K562 (cell line): Measurements from ENCODE around the gene PGAM2. TPM values are rescaled to one million over a fixed set of nuclear protein-coding genes. Genes with fewer than 3 reads are reported as not detected.

Experiments
- ATAC-seq: fragments of 200-7000 bp; cut with Tn5 transposase; 3 replicates; pipeline ENCODE4 v1.9.1; 2020; ENCODE audit warnings: moderate library complexity
- BruUV-seq: library from RNA; stranded (reverse); fragments of 400-500 nt; replicated peaks from 2 replicates; lab custom pipeline; 2021; lab: Mats Ljungman, UMichigan
- CTCF ChIA-PET: fragments of 300-600 bp; formaldehyde crosslinking; extraction: SDS; loops from one replicate; lab custom pipeline; 2021; ENCODE audit warnings: low intra/inter-chr PET ratio; lab: Yijun Ruan, JAX
- POLR2A ChIA-PET: fragments of 300-600, 350-650 bp; sonication (Branson Sonifier 250); formaldehyde crosslinking; extraction: SDS; loops from one replicate; lab custom pipeline; 2021; ENCODE audit warnings: antibody characterized with exemption, inconsistent platforms; lab: Yijun Ruan, JAX
- DNase-seq, 4 experiments: peaks; one replicate each; pipeline versions ENCODE4 v3.0.0 to v3.0.0-alpha.2; 2011 to 2018; ENCODE audit warnings: low spot score in 3 of 4, mixed read lengths in 3 of 4; ENCODE audit errors: extremely low read depth in 1 of 4
- FAIRE-seq: peaks from 2 replicates; lab custom pipeline; 2011; peaks lifted over from hg19 to GRCh38; lab: Jason Lieb, UNC
- H2AFZ ChIP-seq: 2 replicates; pipeline ENCODE4 v1.6.0; 2011; ENCODE audit warnings: low read depth, low read length, control low read depth, inconsistent platforms
- H3K27ac ChIP-seq: fragments of 200-600 bp; 3 replicates; pipeline ENCODE4 v1.8.0; 2011; ENCODE audit warnings: low read depth, mild to moderate bottlenecking, control low read depth, inconsistent platforms, low read length, moderate library complexity, mixed read lengths; ENCODE audit errors: extremely low read depth
- H3K27me3 ChIP-seq, 2 experiments: fragments of 300-600 bp in 1 of 2; 2 replicates in 1 of 2; 3 replicates in 1 of 2; pipeline versions ENCODE4 v1.6.0 to v1.8.0; 2011; ENCODE audit warnings: inconsistent platforms in 2 of 2, low read length in 2 of 2, mild to moderate bottlenecking in 1 of 2, mixed read lengths in 1 of 2, moderate library complexity in 1 of 2; ENCODE audit not compliant: control insufficient read depth in 2 of 2, insufficient read depth in 2 of 2
- H3K36me3 ChIP-seq: fragments of 300-600 bp; 3 replicates; pipeline ENCODE4 v1.8.0; 2011; ENCODE audit warnings: mild to moderate bottlenecking, low read length, inconsistent platforms; ENCODE audit not compliant: control insufficient read depth, insufficient read depth
- H3K4me1 ChIP-seq, 2 experiments: fragments of 200-600 bp in 1 of 2; replicated peaks in 1 of 2; 2 replicates in 1 of 2; 3 replicates in 1 of 2; pipeline versions ENCODE4 v1.5.1 to v1.8.0; 2011; ENCODE audit warnings: inconsistent platforms in 2 of 2, low read length in 2 of 2, mild to moderate bottlenecking in 1 of 2, mixed read lengths in 1 of 2, moderate library complexity in 1 of 2; ENCODE audit not compliant: control insufficient read depth in 2 of 2, insufficient read depth in 2 of 2
- H3K4me2 ChIP-seq: 2 replicates; pipeline ENCODE4 v1.6.1; 2011; ENCODE audit warnings: low read length, control low read depth, inconsistent platforms, mixed read lengths; ENCODE audit not compliant: insufficient read depth
- H3K4me3 ChIP-seq: fragments of 200-600 bp; sonication (generic), shearing (Covaris generic); 2 replicates; pipeline ENCODE4 v1.5.1; 2016; ENCODE audit warnings: control low read depth, inconsistent platforms
- H3K79me2 ChIP-seq: fragments of 200-600 bp; 3 replicates; pipeline ENCODE4 v1.8.0; 2011; ENCODE audit warnings: low read length, inconsistent platforms; ENCODE audit not compliant: control insufficient read depth, insufficient read depth
- H3K9ac ChIP-seq, 2 experiments: 2 replicates each; pipeline versions ENCODE4 v1.6.0 to v1.6.1; 2011; ENCODE audit warnings: low read depth in 2 of 2, low read length in 2 of 2, control low read depth in 1 of 2, inconsistent platforms in 1 of 2, mild to moderate bottlenecking in 1 of 2, mixed read lengths in 1 of 2; ENCODE audit not compliant: insufficient read depth in 1 of 2
- H3K9me1 ChIP-seq: one replicate; pipeline ENCODE4 v1.6.0; 2011; ENCODE audit warnings: inconsistent platforms, mild to moderate bottlenecking, low read length, moderate library complexity; ENCODE audit not compliant: control insufficient read depth, insufficient read depth
- H3K9me3 ChIP-seq: replicated peaks from 2 replicates; pipeline ENCODE4 v1.5.1; 2011; ENCODE audit warnings: low read depth, low read length, inconsistent platforms; ENCODE audit not compliant: control insufficient read depth, insufficient read depth
- H4K20me1 ChIP-seq: replicated peaks from 2 replicates; pipeline ENCODE4 v1.6.1; 2011; ENCODE audit warnings: low read length, inconsistent platforms, mixed read lengths; ENCODE audit not compliant: control insufficient read depth, insufficient read depth
- GABPB1 ChIP-seq: sonication (generic); formaldehyde crosslinking; IDR thresholded peaks from 2 replicates; pipeline ENCODE4 v1.8.0; 2022; ENCODE audit warnings: mild to moderate bottlenecking, missing genetic modification reagents
- TARDBP ChIP-seq: fragments of 450-650 bp; IDR thresholded peaks from 2 replicates; pipeline ENCODE4 v1.6.1; 2016
- ZNF766 ChIP-seq: fragments of 200-800 bp; sonication (Bioruptor generic); conservative IDR thresholded peaks from 2 replicates; pipeline ENCODE4 v1.6.1; 2016; ENCODE audit warnings: missing genetic modification characterization, missing compliant biosample characterization
- ZNF830 ChIP-seq: fragments of 250-450 bp; sonication (Bioruptor Pico); IDR thresholded peaks from 2 replicates; pipeline ENCODE4 v1.5.0; 2021; ENCODE audit warnings: mild to moderate bottlenecking
- WGBS: fragments of 100-300 bp; shearing (Covaris generic); methylation state at CpG from one replicate; pipeline ENCODE4 v1.1.6; 2016; ENCODE audit warnings: low coverage, mixed read lengths; ENCODE audit not compliant: insufficient coverage; ENCODE audit errors: missing lambda C conversion rate; 5-methylcytosine and 5-hydroxymethylcytosine counted together
- in situ Hi-C: fragments of 300-500 bp; cut with MboI; formaldehyde crosslinking; loops from 4 replicates; pipeline ENCODE4 v1.15.0; 2018; ENCODE audit warnings: inconsistent platforms, mixed read lengths
- intact Hi-C: fragments of 100-400 bp; cut with micrococcal nuclease; formaldehyde crosslinking; loops from 2 replicates; pipeline ENCODE4 v1.14.2; 2022
- polyA plus RNA-seq, 8 experiments: library from polyadenylated mRNA; depleted of rRNA in 4 of 8; stranded (reverse) in 5 of 8; unstranded in 3 of 8; fragments of >200 nt; fragmentation: Nextera tagmentation in 2 of 8; fragmentation: Illumina TruSeq in 1 of 8; extraction: Ambion mirVana in 2 of 8; extraction: Trizol in 1 of 8; gene quantifications; 2 replicates each; pipeline versions ENCODE4 v1.2.1 to v1.2.3, GENCODE V29; 2011 to 2014; ENCODE audit warnings: inconsistent platforms in 1 of 8, missing spikeins in 1 of 8
- total RNA-seq, 7 experiments: library from RNA; depleted of rRNA in 6 of 7; stranded (reverse); fragments of >200 nt in 6 of 7; fragmentation: Illumina TruSeq in 2 of 7; extraction: Trizol in 2 of 7; gene quantifications; 2 replicates each; pipeline versions ENCODE4 v1.2.1 to v1.2.3, GENCODE V29; 2011 to 2021; ENCODE audit warnings: low replicate concordance in 1 of 7
- TF ChIP-seq, protein P1 (sequence below): fragments of 450-650 bp; formaldehyde crosslinking; IDR thresholded peaks from 2 replicates; pipeline ENCODE4 v1.4.0; 2020; ENCODE audit warnings: mild to moderate bottlenecking, moderate library complexity
- TF ChIP-seq, protein P2 (sequence below): fragments of 450-650 bp; formaldehyde crosslinking; IDR thresholded peaks from 2 replicates; pipeline ENCODE4 v1.4.0; 2020; ENCODE audit warnings: mild to moderate bottlenecking, moderate library complexity
- TF ChIP-seq, protein P3 (sequence below): sonication (generic); formaldehyde crosslinking; IDR thresholded peaks from 2 replicates; pipeline ENCODE4 v1.8.0; 2022; ENCODE audit warnings: mild to moderate bottlenecking, missing genetic modification reagents

The PGAM2 gene
- total and polyA plus RNA-seq, 9 of the 15 experiments (the other 6 are each of a cell fraction or from before 2014, with no cell fraction given): not detected

DNA sequence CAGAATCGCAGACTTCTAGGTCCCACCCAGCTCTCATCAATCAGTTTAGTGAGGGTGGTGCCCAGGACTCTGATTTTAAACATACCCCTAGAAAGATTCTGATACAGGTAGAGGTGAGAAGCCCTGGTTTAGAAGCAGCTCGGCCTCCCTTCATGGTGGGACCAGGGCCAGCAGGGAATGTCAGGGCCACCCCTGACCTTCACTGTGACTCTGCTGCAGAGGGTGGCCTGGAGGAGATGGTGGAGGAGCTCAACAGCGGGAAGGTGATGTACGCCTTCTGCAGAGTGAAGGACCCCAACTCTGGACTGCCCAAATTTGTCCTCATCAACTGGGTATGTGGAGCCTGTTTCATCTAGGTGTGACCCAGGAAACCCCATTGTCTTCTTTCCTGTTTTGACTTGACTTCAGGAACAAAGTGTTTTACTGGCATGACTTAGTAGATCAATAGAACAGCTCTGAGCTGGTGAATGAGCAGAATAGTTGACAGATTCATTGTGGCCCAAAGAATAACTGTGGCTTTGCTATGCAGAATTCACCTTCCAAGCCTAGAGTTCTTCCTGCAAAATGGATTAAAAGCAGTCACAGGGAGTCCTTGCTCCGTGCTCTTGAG, 13.7 kb downstream of the PGAM2 start:
- peaks cover 20% of the 10 kb centered on the region for H3K79me2 ChIP-seq
- intact Hi-C loops: no loop called here
- FAIRE-seq: no peak
- no peak for DNase-seq
- peaks cover 67% of the 10 kb centered on the region; the same call in 2 of the 3 replicates for H3K36me3 ChIP-seq
- H4K20me1 ChIP-seq: peaks cover 12% of the 10 kb centered on the region
- TF ChIP-seq, protein P1, sequence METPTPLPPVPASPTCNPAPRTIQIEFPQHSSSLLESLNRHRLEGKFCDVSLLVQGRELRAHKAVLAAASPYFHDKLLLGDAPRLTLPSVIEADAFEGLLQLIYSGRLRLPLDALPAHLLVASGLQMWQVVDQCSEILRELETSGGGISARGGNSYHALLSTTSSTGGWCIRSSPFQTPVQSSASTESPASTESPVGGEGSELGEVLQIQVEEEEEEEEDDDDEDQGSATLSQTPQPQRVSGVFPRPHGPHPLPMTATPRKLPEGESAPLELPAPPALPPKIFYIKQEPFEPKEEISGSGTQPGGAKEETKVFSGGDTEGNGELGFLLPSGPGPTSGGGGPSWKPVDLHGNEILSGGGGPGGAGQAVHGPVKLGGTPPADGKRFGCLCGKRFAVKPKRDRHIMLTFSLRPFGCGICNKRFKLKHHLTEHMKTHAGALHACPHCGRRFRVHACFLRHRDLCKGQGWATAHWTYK (CRISPR knock-in tag): no peak
- TF ChIP-seq, protein P2, sequence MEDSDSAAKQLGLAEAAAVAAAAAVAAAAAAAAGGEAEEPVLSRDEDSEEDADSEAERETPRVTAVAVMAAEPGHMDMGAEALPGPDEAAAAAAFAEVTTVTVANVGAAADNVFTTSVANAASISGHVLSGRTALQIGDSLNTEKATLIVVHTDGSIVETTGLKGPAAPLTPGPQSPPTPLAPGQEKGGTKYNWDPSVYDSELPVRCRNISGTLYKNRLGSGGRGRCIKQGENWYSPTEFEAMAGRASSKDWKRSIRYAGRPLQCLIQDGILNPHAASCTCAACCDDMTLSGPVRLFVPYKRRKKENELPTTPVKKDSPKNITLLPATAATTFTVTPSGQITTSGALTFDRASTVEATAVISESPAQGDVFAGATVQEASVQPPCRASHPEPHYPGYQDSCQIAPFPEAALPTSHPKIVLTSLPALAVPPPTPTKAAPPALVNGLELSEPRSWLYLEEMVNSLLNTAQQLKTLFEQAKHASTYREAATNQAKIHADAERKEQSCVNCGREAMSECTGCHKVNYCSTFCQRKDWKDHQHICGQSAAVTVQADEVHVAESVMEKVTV: no peak
- TF ChIP-seq ZNF766 (CRISPR knock-in tag) (no peak), ZNF830 (CRISPR knock-in tag) (no peak), GABPB1 (CRISPR knock-in tag) (no peak), TARDBP (no peak)
- TF ChIP-seq, protein P3, sequence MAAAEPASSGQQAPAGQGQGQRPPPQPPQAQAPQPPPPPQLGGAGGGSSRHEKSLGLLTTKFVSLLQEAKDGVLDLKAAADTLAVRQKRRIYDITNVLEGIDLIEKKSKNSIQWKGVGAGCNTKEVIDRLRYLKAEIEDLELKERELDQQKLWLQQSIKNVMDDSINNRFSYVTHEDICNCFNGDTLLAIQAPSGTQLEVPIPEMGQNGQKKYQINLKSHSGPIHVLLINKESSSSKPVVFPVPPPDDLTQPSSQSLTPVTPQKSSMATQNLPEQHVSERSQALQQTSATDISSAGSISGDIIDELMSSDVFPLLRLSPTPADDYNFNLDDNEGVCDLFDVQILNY (CRISPR knock-in tag): no peak
- TF ChIP-seq, all 486 proteins: peak for 0
- no peak overlapping the region for H2AFZ ChIP-seq
- no TSS peak for BruUV-seq
- no peak for ATAC-seq
- WGBS: 92% methylated on average over 3 of the region's 5 CpGs
- no peaks in the 10 kb centered on the region for H3K27me3 ChIP-seq
- ChIA-PET POLR2A (interaction anchor here (0.6 kb wide), 1 partner anchor 12 kb away, joined by 3 read pairs; no protein-coding TSS in a partner anchor), CTCF (no interaction called here)
- H3K9me3 ChIP-seq: no peaks in the 10 kb centered on the region
- peaks cover 1 to 3% of the 10 kb centered on the region in 2 experiments; a peak in 4 of 5 replicates for H3K4me1 ChIP-seq
- in situ Hi-C loops: no loop called here
- H3K9me1 ChIP-seq: peaks cover 7% of the 10 kb centered on the region
- no peak overlapping the region for H3K4me2 ChIP-seq
- no peak overlapping the region for H3K9ac ChIP-seq
- H3K4me3 ChIP-seq: no peak overlapping the region
- no peak overlapping the region for H3K27ac ChIP-seq
